ENCODE results near the gene ADARB2. TPM values are rescaled to one million over a fixed set of nuclear protein-coding genes. Genes with fewer than 3 reads are reported as not detected.

Gene ADARB2
- total and polyA plus RNA-seq, 4 donors: 0.55 to 0.70 (median 0.59) TPM; not detected in 1

GRCh38 chr10:1411451-1411850 is 325.9 kb downstream of the ADARB2 start:
- no peaks in the 10 kb centered on the region for H3K36me3 ChIP-seq (ENCODE audit: control insufficient read depth in 4 of 4, insufficient read depth in 3 of 4, low read depth in 1 of 4, low read length in 3 of 4)
- H3K9ac ChIP-seq (ENCODE audit: low read depth in 1 of 2, low read length in 2 of 2): no peak overlapping the region
- peak; percentile 27 for DNase-seq (ENCODE audit: low spot score)
- H3K9me3 ChIP-seq (ENCODE audit: control insufficient read depth in 4 of 4, low read length in 3 of 4): no peaks in the 10 kb centered on the region
- H3K27me3 ChIP-seq (ENCODE audit: control insufficient read depth in 4 of 4, insufficient read depth in 4 of 4, low read length in 3 of 4): peaks cover 0 to 14% (median under 1%) of the 10 kb centered on the region in 4 donors
- TF ChIP-seq HNF4G (IDR thresholded peaks at IDR 0.05): no peak
- TF ChIP-seq EGR1 (IDR thresholded peaks at IDR 0.05; ENCODE audit: low read depth in 2 of 2): no peak
- no peak for TF ChIP-seq FOXA2 (IDR thresholded peaks at IDR 0.05)
- no peak for TF ChIP-seq JUND (IDR thresholded peaks at IDR 0.05)
- no peak for TF ChIP-seq REST (IDR thresholded peaks at IDR 0.05)
- no peak overlapping the region for H3K4me3 ChIP-seq (ENCODE audit: low read depth in 1 of 3, low read length in 3 of 3)
- WGBS: 84% methylated on average over 17 of the region's 17 CpGs
- no peaks in the 10 kb centered on the region for H3K4me1 ChIP-seq (ENCODE audit: control insufficient read depth in 4 of 4, insufficient read depth in 4 of 4, low read length in 3 of 4)
- no peak overlapping the region for H3K27ac ChIP-seq (ENCODE audit: low read depth in 1 of 2, low read length in 2 of 2)

- Histone ChIP-seq H3K36me3 (ENCODE audit: control insufficient read depth in 4 of 4, insufficient read depth in 3 of 4, low read depth in 1 of 4, low read length in 3 of 4) (no peaks in the 10 kb centered on the region), H3K9me3 (ENCODE audit: control insufficient read depth in 4 of 4, low read length in 3 of 4) (no peaks in the 10 kb centered on the region), H3K27ac (ENCODE audit: low read depth in 1 of 2, low read length in 2 of 2) (no peak overlapping the region), H3K9ac (ENCODE audit: low read depth in 1 of 2, low read length in 2 of 2) (no peak overlapping the region), H3K4me1 (ENCODE audit: control insufficient read depth in 4 of 4, insufficient read depth in 4 of 4, low read length in 3 of 4) (no peaks in the 10 kb centered on the region), H3K4me3 (ENCODE audit: low read depth in 1 of 3, low read length in 3 of 3) (no peak overlapping the region), H3K27me3 (ENCODE audit: control insufficient read depth in 4 of 4, insufficient read depth in 4 of 4, low read length in 3 of 4) (peaks cover 0 to 14% (median under 1%) of the 10 kb centered on the region in 4 donors)
- TF ChIP-seq EGR1 (IDR thresholded peaks at IDR 0.05; ENCODE audit: low read depth in 2 of 2): no peak
- WGBS: 86% methylated on average over 33 of the region's 33 CpGs
- peak; percentile 21 for DNase-seq (ENCODE audit: low spot score)
Measured at GRCh38 chr10:1410469-1411395, 326.6 kb downstream of the ADARB2 start.

GRCh38 chr10:1410032-1410431 is 327.3 kb downstream of the ADARB2 start:
- WGBS: 92% methylated on average over 10 of the region's 11 CpGs
- peak; percentile 22 for DNase-seq (ENCODE audit: low spot score)
- H3K27ac ChIP-seq (ENCODE audit: low read depth in 1 of 2, low read length in 2 of 2): no peak overlapping the region
- TF ChIP-seq FOXA2 (IDR thresholded peaks at IDR 0.05): no peak
- TF ChIP-seq HNF4G (IDR thresholded peaks at IDR 0.05): no peak
- no peak for TF ChIP-seq YY1 (IDR thresholded peaks at IDR 0.05)
- no peak for TF ChIP-seq TAF1 (conservative IDR thresholded peaks at IDR 0.05)
- TF ChIP-seq EGR1 (IDR thresholded peaks at IDR 0.05; ENCODE audit: low read depth in 2 of 2): no peak
- no peak for TF ChIP-seq HNF4A (conservative IDR thresholded peaks at IDR 0.05)
- no peak for TF ChIP-seq ATF3 (IDR thresholded peaks at IDR 0.05)
- no peak for TF ChIP-seq ZBTB33 (IDR thresholded peaks at IDR 0.05)
- TF ChIP-seq REST (IDR thresholded peaks at IDR 0.05): no peak
- no peak for TF ChIP-seq JUND (IDR thresholded peaks at IDR 0.05)
- no peak for TF ChIP-seq RXRA (IDR thresholded peaks at IDR 0.05)
- no peak for TF ChIP-seq SP1 (IDR thresholded peaks at IDR 0.05)
- TF ChIP-seq MAX (IDR thresholded peaks at IDR 0.05): no peak
- no peak for TF ChIP-seq NR2F2 (IDR thresholded peaks at IDR 0.05)
- no peak for TF ChIP-seq FOXA1 (IDR thresholded peaks at IDR 0.05)

More at GRCh38 chr10:1410032-1410431, 327.3 kb downstream of the ADARB2 start:
- no peak overlapping the region for H3K9ac ChIP-seq (ENCODE audit: low read depth in 1 of 2, low read length in 2 of 2)
- no peaks in the 10 kb centered on the region for H3K9me3 ChIP-seq (ENCODE audit: control insufficient read depth in 4 of 4, low read length in 3 of 4)
- no peaks in the 10 kb centered on the region for H3K36me3 ChIP-seq (ENCODE audit: control insufficient read depth in 4 of 4, insufficient read depth in 3 of 4, low read depth in 1 of 4, low read length in 3 of 4)
- H3K4me3 ChIP-seq (ENCODE audit: low read depth in 1 of 3, low read length in 3 of 3): no peak overlapping the region
- no peaks in the 10 kb centered on the region for H3K4me1 ChIP-seq (ENCODE audit: control insufficient read depth in 4 of 4, insufficient read depth in 4 of 4, low read length in 3 of 4)
- peaks cover 0 to 12% (median under 1%) of the 10 kb centered on the region in 4 donors for H3K27me3 ChIP-seq (ENCODE audit: control insufficient read depth in 4 of 4, insufficient read depth in 4 of 4, low read length in 3 of 4)
